Psoas muscle (tissue), 8 donors: Measurements from ENCODE around the gene LMF1. TPM values are rescaled to one million over a fixed set of nuclear protein-coding genes. Genes with fewer than 3 reads are reported as not detected.

ENCODE experiments used
- ATAC-seq, 4 donors: fragments of 200-7000 bp; cut with Tn5 transposase; one replicate each; pipeline ENCODE4 v1.9.1; 2020; ENCODE audit warnings: moderate library complexity in 3 of 4, mild to moderate bottlenecking in 2 of 4
- DNase-seq, 2 donors: peaks; one replicate each; pipeline ENCODE4 v3.0.0-alpha.2; 2020
- H3K27ac ChIP-seq: fragments of 200-600 bp; one replicate; pipeline ENCODE4 v1.8.0; 2022
- H3K27me3 ChIP-seq, 3 donors: fragments of 200-600 bp in 1 of 3; one replicate each; pipeline versions ENCODE4 v1.6.1 to v1.8.0; 2013 to 2022; ENCODE audit warnings: low read length in 2 of 3, mild to moderate bottlenecking in 2 of 3, moderate library complexity in 1 of 3; ENCODE audit not compliant: insufficient read depth in 3 of 3
- H3K36me3 ChIP-seq, 2 donors: fragments of 200-600 bp in 1 of 2; one replicate each; pipeline versions ENCODE4 v1.6.1 to v1.8.0; 2013 to 2022; ENCODE audit warnings: low read depth in 1 of 2, mild to moderate bottlenecking in 1 of 2, moderate library complexity in 1 of 2; ENCODE audit not compliant: insufficient read depth in 1 of 2
- H3K4me1 ChIP-seq: fragments of 200-600 bp; one replicate; pipeline ENCODE4 v1.8.0; 2022
- H3K4me3 ChIP-seq: fragments of 200-600 bp; one replicate; pipeline ENCODE4 v1.8.0; 2022; ENCODE audit warnings: mild to moderate bottlenecking
- H3K9me3 ChIP-seq: fragments of 200-600 bp; one replicate; pipeline ENCODE4 v1.8.0; 2022
- WGBS, 3 donors: extraction: QIAGEN DNeasy Blood & Tissue Kit; methylation state at CpG; one replicate each; pipeline versions ENCODE4 v1.1.6 to v1.1.7; 2013; 5-methylcytosine and 5-hydroxymethylcytosine counted together
- intact Hi-C, 2 donors: fragments of 100-400 bp; cut with DNase I; formaldehyde crosslinking; loops; one replicate each; pipeline versions ENCODE4 v1.11.0 to v1.14.2; 2022
- polyA plus RNA-seq, 3 donors: library from polyadenylated mRNA; stranded (reverse); fragments of 200-250 nt; gene quantifications; one replicate each; pipeline ENCODE4 v1.2.3, GENCODE V29; 2013
- total RNA-seq, 4 donors: library from RNA; stranded (reverse); fragmentation: NEBNext Ultra II Directional in 2 of 4; extraction: Animal tissue kit (Norgen Biotek cat#: 25700) in 2 of 4; gene quantifications; one replicate each; pipeline versions ENCODE4 v1.2.1 to v1.2.4, GENCODE V29; 2021 to 2023
- TF ChIP-seq, protein P1 (sequence below): fragments of 200-600 bp; IDR thresholded peaks from one replicate; pipeline ENCODE4 v1.8.0; 2022; ENCODE audit warnings: antibody characterized with exemption
- donor health status: healthy with polysubstance abuse.
- donor health status: DM: no; HTN: no; CAD: no; lungs with moderate emphysema.
- donor health status: Bipolar disorder and iron deficiency.
- donor health status: healthy.
- donor health status: DM: yes; HTN: yes; CAD: no.
- donor health status: DM: no; HTN: no; CAD: no.
- donor health status: DM: no; HTN: no; CAD: no.
- donor health status: DM: yes; HTN: yes; CAD: no.

LMF1 gene
- total and polyA plus RNA-seq, 7 donors, result 1.9 to 9.0 (median 4.0) TPM

DNA sequence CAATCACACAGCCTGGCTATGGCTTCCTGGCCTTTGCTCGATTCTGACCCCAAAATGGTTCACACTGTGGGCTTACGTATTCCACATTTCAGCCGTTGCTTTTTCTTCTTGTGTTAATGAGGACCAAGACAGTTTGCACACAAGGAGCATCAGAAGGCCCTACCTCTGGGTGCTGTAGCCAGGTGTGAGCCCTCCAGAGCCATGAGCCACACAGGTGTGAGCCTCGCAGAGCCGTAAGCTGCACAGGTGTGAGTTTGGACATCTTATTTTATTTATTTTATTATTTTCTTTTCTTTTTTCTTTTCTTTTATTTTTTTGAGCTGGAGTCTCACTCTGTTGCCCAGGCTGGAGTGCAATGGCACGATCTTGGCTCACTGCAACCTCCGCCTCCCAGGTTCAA is 70.6 kb downstream of the LMF1 start:
- no peaks in the 10 kb centered on the region for H3K9me3 ChIP-seq
- WGBS, 3 donors, result 98 to 99% (median 98%) methylated on average over 7 of the region's 7 CpGs
- ATAC-seq, result no peak
- intact Hi-C loops, result no loop called here
- H3K4me3 ChIP-seq, result no peak overlapping the region
- TF ChIP-seq, protein P1, sequence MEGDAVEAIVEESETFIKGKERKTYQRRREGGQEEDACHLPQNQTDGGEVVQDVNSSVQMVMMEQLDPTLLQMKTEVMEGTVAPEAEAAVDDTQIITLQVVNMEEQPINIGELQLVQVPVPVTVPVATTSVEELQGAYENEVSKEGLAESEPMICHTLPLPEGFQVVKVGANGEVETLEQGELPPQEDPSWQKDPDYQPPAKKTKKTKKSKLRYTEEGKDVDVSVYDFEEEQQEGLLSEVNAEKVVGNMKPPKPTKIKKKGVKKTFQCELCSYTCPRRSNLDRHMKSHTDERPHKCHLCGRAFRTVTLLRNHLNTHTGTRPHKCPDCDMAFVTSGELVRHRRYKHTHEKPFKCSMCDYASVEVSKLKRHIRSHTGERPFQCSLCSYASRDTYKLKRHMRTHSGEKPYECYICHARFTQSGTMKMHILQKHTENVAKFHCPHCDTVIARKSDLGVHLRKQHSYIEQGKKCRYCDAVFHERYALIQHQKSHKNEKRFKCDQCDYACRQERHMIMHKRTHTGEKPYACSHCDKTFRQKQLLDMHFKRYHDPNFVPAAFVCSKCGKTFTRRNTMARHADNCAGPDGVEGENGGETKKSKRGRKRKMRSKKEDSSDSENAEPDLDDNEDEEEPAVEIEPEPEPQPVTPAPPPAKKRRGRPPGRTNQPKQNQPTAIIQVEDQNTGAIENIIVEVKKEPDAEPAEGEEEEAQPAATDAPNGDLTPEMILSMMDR, result no peak
- H3K27me3 ChIP-seq, result no peaks in the 10 kb centered on the region
- no peaks in the 10 kb centered on the region for H3K36me3 ChIP-seq
- peak in 1 of 2 donors; percentile 6 for DNase-seq
- no peak overlapping the region for H3K27ac ChIP-seq
- no peaks in the 10 kb centered on the region for H3K4me1 ChIP-seq

DNA sequence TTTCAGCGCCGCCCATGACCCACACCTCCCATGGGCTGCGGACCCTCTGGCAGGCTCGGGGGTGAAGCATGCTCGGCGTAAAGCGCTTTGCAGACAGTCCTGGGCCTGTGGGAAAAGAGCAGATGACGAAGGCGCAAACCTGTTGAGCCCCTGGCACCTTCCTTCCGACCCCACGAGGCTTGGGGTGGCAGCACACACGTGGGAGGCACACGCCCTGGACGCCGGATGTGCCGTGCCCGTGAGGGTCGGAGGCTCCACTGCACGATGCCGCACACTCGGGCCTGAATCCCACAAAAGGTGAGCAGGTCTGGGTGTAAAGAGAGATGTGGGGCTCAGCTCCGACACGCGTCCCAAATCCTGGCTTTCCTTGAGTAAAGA is 71.1 kb downstream of the LMF1 start:
- intact Hi-C loops, result no loop called here
- DNase-seq, result peak; percentile 10 to 17
- Histone ChIP-seq H3K27ac (no peak overlapping the region), H3K4me3 (no peak overlapping the region), H3K4me1 (no peaks in the 10 kb centered on the region), H3K9me3 (no peaks in the 10 kb centered on the region), H3K27me3 (no peaks in the 10 kb centered on the region), H3K36me3 (no peaks in the 10 kb centered on the region)
- ATAC-seq, result no peak
- TF ChIP-seq, protein P1, result no peak
- 87 to 96% (median 90%) methylated on average over 24 of the region's 24 CpGs for whole genome bisulfite sequencing, 3 donors

DNA sequence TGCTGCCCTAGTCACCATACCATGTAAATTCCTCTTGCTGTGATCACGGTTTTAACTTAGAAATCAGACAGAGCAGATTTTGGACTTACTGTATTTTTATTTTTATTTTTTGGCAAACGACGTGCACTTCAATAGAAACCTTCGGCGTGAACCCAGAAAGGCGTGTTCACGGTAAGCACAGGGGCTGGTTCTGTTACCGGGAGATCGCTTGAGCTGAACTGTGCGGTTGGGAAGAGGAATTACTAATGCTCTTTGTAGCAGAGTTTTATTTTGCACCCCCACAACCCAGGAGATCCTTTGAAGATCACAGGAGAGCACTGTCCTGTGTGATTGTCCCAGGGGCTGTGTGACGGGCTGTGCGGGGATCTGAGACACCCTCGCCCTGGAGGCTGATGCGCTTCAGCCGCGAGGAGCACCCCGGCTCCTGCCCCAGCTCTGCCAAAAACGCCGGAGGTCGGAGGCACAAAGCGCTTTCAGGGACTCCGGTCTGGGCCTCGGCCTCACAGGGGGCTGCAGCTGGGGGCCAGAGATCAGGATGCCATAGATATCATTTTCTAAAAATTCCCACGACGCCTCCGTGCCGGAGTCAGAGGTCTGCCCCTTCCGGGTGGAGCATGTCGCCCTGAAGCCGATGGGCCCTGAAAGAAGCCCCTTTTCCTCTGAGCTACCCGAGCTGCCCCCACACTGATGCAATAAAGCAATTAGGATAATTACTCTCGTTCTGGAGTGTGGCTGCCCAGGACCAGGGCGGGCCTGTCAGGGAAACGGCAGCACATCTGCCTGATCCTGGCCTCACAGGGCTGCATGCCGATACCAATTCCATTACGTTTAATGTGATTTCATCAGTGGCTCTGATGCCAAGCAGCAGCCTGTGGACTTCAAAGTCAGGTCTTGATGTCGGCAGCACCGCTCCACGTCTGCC is 71.8 kb downstream of the LMF1 start:
- Histone ChIP-seq H3K36me3 (no peaks in the 10 kb centered on the region), H3K27ac (no peak overlapping the region), H3K4me1 (no peaks in the 10 kb centered on the region), H3K4me3 (no peak overlapping the region), H3K27me3 (no peaks in the 10 kb centered on the region), H3K9me3 (no peaks in the 10 kb centered on the region)
- intact Hi-C loops, result no loop called here
- ATAC-seq (no peak), DNase-seq (peak; percentile 11 to 36)
- 80 to 91% (median 90%) methylated on average over 39 of the region's 39 CpGs for WGBS, 3 donors
- TF ChIP-seq, protein P1, result no peak

DNA sequence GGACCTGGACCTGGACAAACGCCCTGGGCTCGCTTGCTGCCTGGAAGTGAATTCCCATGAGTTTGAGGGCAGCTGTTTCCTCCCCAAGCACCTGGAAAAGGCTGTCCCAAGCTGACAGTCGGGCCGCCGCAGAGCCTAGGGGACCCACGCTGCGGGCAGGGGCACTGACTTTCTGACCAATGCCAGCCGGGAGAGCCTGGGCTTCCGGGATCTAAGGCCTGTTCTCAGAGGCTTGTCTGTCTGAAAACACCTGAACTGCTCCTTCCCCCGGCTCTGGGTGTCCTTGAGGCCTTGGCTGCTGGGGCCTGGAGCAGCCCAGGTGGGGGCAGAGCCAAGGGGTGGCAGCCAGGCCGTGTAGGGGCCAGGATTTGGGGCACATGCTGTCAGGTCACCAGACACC is 72.6 kb downstream of the LMF1 start:
- H3K4me3 ChIP-seq, result no peak overlapping the region
- H3K27me3 ChIP-seq, result no peaks in the 10 kb centered on the region
- H3K9me3 ChIP-seq, result no peaks in the 10 kb centered on the region
- ATAC-seq (no peak), DNase-seq (peak; percentile 2 to 28)
- H3K27ac ChIP-seq, result no peak overlapping the region
- TF ChIP-seq, protein P1, result no peak
- H3K36me3 ChIP-seq, result no peaks in the 10 kb centered on the region
- intact Hi-C loops, result no loop called here
- WGBS, 3 donors, result 34 to 42% (median 36%) methylated on average over 11 of the region's 11 CpGs
- no peaks in the 10 kb centered on the region for H3K4me1 ChIP-seq
